ENCODE measurements around the gene GRM2. TPM values are rescaled to one million over a fixed set of nuclear protein-coding genes. Genes with fewer than 3 reads are reported as not detected.

GRM2 gene
- total RNA-seq, 2 experiments from 2014 or later = 0.07 TPM; not detected in 1

- CTCF ChIA-PET = interaction anchor here (0.6 to 5.1 kb wide), 23 partner anchors 10 to 265 kb away, joined by 3 to 38 read pairs (median 4); partner anchors contain the start of gene GRM2
- Mint-ChIP-seq H3K27me3 (ENCODE audit: low read depth) (no peaks in the 10 kb centered on the region), H3K27ac (no peak overlapping the region)
Measured at GRCh38 chr3:51718547-51719409, 11.9 kb downstream of the GRM2 start.

DNA sequence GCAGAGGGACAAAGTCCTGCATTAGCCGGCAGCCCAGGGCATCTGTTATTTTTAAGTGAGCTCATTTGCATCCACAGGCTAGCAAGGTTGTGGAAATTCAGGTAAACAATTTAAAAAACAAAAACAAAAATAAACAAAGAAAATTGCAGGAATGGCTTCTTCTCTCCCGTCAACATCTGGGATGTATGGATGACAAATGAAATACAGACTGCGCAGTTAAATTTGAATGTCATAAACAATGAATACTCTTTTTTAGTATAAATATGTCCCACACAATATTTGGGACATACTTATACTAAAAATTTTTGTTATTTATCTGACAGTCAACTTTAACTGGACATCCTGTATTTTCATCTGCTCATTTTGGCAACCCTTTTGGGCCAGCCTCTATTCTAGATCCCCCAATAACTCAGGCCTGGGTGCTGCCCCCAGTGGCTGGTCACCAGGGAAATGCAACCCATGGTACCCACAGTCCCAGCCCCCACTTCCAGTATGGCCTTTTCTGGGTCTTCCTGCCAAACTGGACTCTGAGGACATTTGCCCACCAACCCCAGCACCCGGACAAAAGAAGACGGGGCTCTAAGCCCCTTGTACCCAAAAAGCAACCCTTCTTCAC lies 12.7 kb downstream of the GRM2 start:
- Mint-ChIP-seq H3K9me3 (peaks cover 1% of the 10 kb centered on the region), H3K4me1 (ENCODE audit: low read depth) (peaks cover 27% of the 10 kb centered on the region), H3K4me3 (no peak overlapping the region), H3K36me3 (ENCODE audit: low read depth) (no peaks in the 10 kb centered on the region), H3K27me3 (ENCODE audit: low read depth) (no peaks in the 10 kb centered on the region), H3K27ac (no peak overlapping the region)
- intact Hi-C loops (cut with micrococcal nuclease) = loop anchor here (1.0 kb wide), 1 partner anchor 217 kb away; no protein-coding TSS in a partner anchor
- CTCF ChIA-PET = interaction anchor here (0.6 to 5.1 kb wide), 22 partner anchors 10 to 266 kb away, joined by 3 to 38 read pairs (median 4); partner anchors contain the start of gene GRM2
- DNase-seq = no peak

More at GRCh38 chr3:51718547-51719409, 11.9 kb downstream of the GRM2 start:
- H3K4me3 Mint-ChIP-seq = no peak overlapping the region
- H3K4me1 Mint-ChIP-seq (ENCODE audit: low read depth) = peaks cover 27% of the 10 kb centered on the region
- peak; percentile 87 for DNase-seq
- no peaks in the 10 kb centered on the region for H3K36me3 Mint-ChIP-seq (ENCODE audit: low read depth)
- peaks cover 1% of the 10 kb centered on the region for H3K9me3 Mint-ChIP-seq
- intact Hi-C loops (cut with micrococcal nuclease) = loop anchor here (1.0 kb wide), 1 partner anchor 216 kb away; no protein-coding TSS in a partner anchor

DNA sequence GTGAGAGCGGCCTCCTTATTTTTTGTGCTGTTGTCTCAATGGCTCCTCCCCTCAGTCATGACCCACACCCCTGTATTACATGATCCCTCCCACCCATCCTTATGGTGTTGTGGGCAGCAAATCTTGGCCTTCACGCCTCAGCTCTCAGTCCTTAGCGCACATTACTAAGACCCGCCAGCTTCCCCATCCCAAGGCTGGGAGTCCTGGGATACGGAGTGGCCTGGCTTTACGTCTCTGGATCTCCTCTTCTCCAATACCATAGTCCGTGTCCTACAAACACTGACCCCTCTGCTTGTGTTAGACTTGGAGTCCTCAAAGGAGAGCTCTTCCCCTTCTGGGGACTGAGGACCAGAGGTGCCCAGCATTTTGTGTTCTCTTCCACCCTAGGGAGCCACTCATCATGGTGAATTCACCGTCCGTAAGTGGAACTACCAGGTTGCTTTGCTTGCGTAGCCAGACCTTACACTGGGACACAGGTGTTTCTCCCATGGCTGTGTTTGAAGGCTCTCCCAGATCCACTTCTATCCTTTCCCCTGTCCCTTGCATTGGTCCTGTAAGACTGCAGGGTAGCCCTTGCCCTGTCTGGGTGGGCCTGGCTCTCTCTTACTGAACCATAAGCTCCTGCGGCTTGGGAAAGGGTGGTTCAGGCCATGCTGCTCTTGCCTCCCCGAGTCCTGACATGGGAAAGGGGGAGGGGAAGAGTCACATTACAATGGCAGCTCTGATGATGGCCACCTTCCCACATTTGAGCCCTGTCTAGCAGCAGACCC lies 13.6 kb downstream of the GRM2 start:
- no peaks in the 10 kb centered on the region for H3K36me3 Mint-ChIP-seq (ENCODE audit: low read depth)
- H3K4me1 Mint-ChIP-seq (ENCODE audit: low read depth) = peaks cover 27% of the 10 kb centered on the region
- no peaks in the 10 kb centered on the region for H3K27me3 Mint-ChIP-seq (ENCODE audit: low read depth)
- no peak overlapping the region for H3K4me3 Mint-ChIP-seq
- DNase-seq = no peak
- no peak overlapping the region for H3K27ac Mint-ChIP-seq
- intact Hi-C loops (cut with micrococcal nuclease) = no loop called here
- H3K9me3 Mint-ChIP-seq = peaks cover 1% of the 10 kb centered on the region
- CTCF ChIA-PET = interaction anchor here (0.6 to 5.1 kb wide), 5 partner anchors 9 to 116 kb away, joined by 3 to 38 read pairs (median 16); no protein-coding TSS in a partner anchor

GRCh38 chr3:51721062-51721745 lies 14.3 kb downstream of the GRM2 start:
- intact Hi-C loops (cut with micrococcal nuclease) = no loop called here
- H3K4me1 Mint-ChIP-seq (ENCODE audit: low read depth) = peaks cover 27% of the 10 kb centered on the region
- no peak for DNase-seq
- H3K9me3 Mint-ChIP-seq = peaks cover 1% of the 10 kb centered on the region
- H3K27me3 Mint-ChIP-seq (ENCODE audit: low read depth) = no peaks in the 10 kb centered on the region
- H3K27ac Mint-ChIP-seq = no peak overlapping the region
- CTCF ChIA-PET = interaction anchor here (0.6 to 5.1 kb wide), 4 partner anchors 8 to 80 kb away, joined by 3 to 38 read pairs (median 19); no protein-coding TSS in a partner anchor
- no peaks in the 10 kb centered on the region for H3K36me3 Mint-ChIP-seq (ENCODE audit: low read depth)
- no peak overlapping the region for H3K4me3 Mint-ChIP-seq

- DNase-seq = peak; percentile 53
- CTCF ChIA-PET = interaction anchor here (1.1 kb wide), 1 partner anchor 18 kb away, joined by 4 read pairs; no protein-coding TSS in a partner anchor
- H3K4me3 Mint-ChIP-seq = no peak overlapping the region
- peaks cover 29% of the 10 kb centered on the region for H3K4me1 Mint-ChIP-seq (ENCODE audit: low read depth)
- H3K27ac Mint-ChIP-seq = no peak overlapping the region
- H3K27me3 Mint-ChIP-seq (ENCODE audit: low read depth) = no peaks in the 10 kb centered on the region
- no peaks in the 10 kb centered on the region for H3K36me3 Mint-ChIP-seq (ENCODE audit: low read depth)
- H3K9me3 Mint-ChIP-seq = peaks cover 1% of the 10 kb centered on the region
- intact Hi-C loops (cut with micrococcal nuclease) = loop anchor here (1.0 kb wide), 1 partner anchor 78 kb away; no protein-coding TSS in a partner anchor
Measured at GRCh38 chr3:51722362-51722761, 15.5 kb downstream of the GRM2 start.

DNA sequence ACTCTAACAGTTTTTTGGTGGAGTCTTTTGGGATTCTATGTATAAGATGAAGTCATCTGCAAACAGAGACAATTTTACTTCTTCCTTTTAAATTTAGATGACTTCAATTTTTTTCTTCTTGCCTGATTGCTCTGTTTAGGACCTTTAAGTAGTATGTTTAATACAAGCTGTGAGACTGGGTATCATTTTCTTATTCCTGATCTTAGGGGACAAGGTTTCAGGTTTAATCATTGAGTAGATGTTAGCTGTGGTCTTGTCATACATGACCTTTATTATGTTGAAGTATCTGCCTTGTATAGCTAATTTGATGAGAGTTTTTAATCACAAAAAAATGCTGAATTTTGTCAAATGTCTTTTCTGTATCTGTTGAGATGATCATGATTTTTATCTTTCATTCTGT lies 20.6 kb downstream of the GRM2 start:
- CTCF ChIA-PET = interaction anchor here (0.6 to 4.2 kb wide), 6 partner anchors 7 to 184 kb away, joined by 3 to 16 read pairs (median 5); no protein-coding TSS in a partner anchor
- Mint-ChIP-seq H3K4me1 (ENCODE audit: low read depth) (peaks cover 27% of the 10 kb centered on the region), H3K27ac (no peak overlapping the region), H3K4me3 (no peak overlapping the region), H3K27me3 (ENCODE audit: low read depth) (no peaks in the 10 kb centered on the region), H3K36me3 (ENCODE audit: low read depth) (no peaks in the 10 kb centered on the region), H3K9me3 (peaks cover under 1% of the 10 kb centered on the region)
- no peak for DNase-seq
- intact Hi-C loops (cut with micrococcal nuclease) = no loop called here

DNA sequence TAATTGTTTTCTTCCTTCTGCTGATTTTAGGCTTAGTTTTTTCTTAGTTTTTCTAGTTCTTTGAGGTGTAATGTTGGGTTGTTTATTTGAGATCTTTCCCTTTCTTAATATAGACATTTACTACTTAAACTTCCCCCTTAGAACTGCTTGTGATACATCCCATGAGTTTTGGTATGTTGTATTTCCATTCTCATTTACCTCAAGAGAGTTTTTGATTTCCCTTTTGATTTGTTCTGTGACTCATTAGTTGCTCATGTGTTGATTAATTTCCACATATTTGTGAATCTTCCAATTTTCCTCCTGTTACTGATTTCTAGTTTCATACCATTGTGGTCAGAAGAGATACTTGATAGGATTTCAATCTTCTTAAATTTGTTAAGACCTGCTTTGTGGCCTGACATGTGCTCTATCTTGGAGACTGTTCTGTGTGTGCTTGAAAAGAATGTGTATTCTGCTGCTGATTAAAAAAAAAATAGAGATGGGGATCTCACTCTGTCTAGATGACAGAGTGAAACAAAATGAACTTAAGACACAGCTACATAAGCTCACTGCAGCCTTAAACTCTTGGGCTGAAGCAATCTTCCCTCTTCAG lies 22.3 kb downstream of the GRM2 start:
- Mint-ChIP-seq H3K4me3 (no peak overlapping the region), H3K27me3 (ENCODE audit: low read depth) (no peaks in the 10 kb centered on the region), H3K27ac (peak overlapping the region; percentile 9), H3K9me3 (peaks cover 4% of the 10 kb centered on the region), H3K4me1 (ENCODE audit: low read depth) (peaks cover 32% of the 10 kb centered on the region), H3K36me3 (ENCODE audit: low read depth) (peaks cover 1% of the 10 kb centered on the region)
- DNase-seq = no peak
- CTCF ChIA-PET = interaction anchor here (1.5 to 4.2 kb wide), 3 partner anchors 9 to 71 kb away, joined by 3 to 16 read pairs (median 5); no protein-coding TSS in a partner anchor
- intact Hi-C loops (cut with micrococcal nuclease) = no loop called here

- H3K36me3 Mint-ChIP-seq (ENCODE audit: low read depth) = peaks cover 1% of the 10 kb centered on the region
- H3K4me1 Mint-ChIP-seq (ENCODE audit: low read depth) = peaks cover 34% of the 10 kb centered on the region
- peaks cover 5% of the 10 kb centered on the region for H3K9me3 Mint-ChIP-seq
- peak overlapping the region; percentile 36 for H3K4me3 Mint-ChIP-seq
- CTCF ChIA-PET = interaction anchor here (0.8 to 2.5 kb wide), 4 partner anchors 12 to 65 kb away, joined by 3 to 18 read pairs (median 6); no protein-coding TSS in a partner anchor
- intact Hi-C loops (cut with micrococcal nuclease) = no loop called here
- no peaks in the 10 kb centered on the region for H3K27me3 Mint-ChIP-seq (ENCODE audit: low read depth)
- no peak for DNase-seq
- peak overlapping the region; percentile 78 for H3K27ac Mint-ChIP-seq
Measured at GRCh38 chr3:51733859-51734571, 27.1 kb downstream of the GRM2 start.

DNA sequence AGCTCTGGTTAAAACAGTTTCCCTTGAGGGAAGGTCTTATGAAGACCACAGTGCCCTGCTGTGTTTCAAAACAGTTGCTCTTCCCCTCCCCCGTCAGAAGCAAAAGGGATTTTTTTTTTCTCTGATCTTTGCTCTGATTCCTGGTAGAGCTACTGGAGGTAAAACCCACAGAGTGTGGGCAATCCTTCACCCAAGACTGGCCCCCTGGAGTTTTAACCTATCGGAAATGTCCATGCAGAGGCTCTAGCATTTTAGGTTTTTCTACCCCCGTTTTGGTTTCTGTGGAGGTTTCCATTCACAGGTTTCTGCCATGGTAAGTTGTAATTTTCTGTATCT lies 27.7 kb downstream of the GRM2 start:
- H3K4me1 Mint-ChIP-seq (ENCODE audit: low read depth) = peaks cover 31% of the 10 kb centered on the region
- H3K36me3 Mint-ChIP-seq (ENCODE audit: low read depth) = peaks cover 1% of the 10 kb centered on the region
- CTCF ChIA-PET = interaction anchor here (0.8 to 2.5 kb wide), 4 partner anchors 11 to 64 kb away, joined by 3 to 18 read pairs (median 6); no protein-coding TSS in a partner anchor
- peak overlapping the region; percentile 36 for H3K4me3 Mint-ChIP-seq
- intact Hi-C loops (cut with micrococcal nuclease) = no loop called here
- peak overlapping the region; percentile 78 for H3K27ac Mint-ChIP-seq
- peaks cover 5% of the 10 kb centered on the region for H3K9me3 Mint-ChIP-seq
- H3K27me3 Mint-ChIP-seq (ENCODE audit: low read depth) = peaks cover 3% of the 10 kb centered on the region
- peak; percentile 52 for DNase-seq

DNA sequence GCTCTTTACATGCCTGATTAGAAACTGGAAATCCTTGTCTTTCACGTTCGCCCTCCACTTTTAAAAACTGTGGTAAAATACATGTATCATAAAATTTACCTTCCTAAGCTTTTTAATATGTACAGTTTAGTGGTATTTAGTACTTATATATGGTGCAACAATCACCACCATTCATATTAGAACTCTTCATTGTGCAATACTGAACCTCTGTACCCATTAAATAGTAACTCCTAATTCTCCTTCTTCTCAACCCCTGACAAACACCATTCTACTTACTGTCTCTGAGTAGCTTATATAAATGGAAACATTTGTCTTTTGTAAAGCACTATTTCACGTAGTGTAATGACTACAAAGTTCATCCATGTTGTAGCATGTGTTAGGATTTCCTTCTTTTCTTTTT lies 28.2 kb downstream of the GRM2 start:
- intact Hi-C loops (cut with micrococcal nuclease) = no loop called here
- CTCF ChIA-PET = interaction anchor here (0.8 to 2.5 kb wide), 4 partner anchors 11 to 64 kb away, joined by 3 to 18 read pairs (median 6); no protein-coding TSS in a partner anchor
- peaks cover 3% of the 10 kb centered on the region for H3K27me3 Mint-ChIP-seq (ENCODE audit: low read depth)
- peaks cover 27% of the 10 kb centered on the region for H3K4me1 Mint-ChIP-seq (ENCODE audit: low read depth)
- no peak overlapping the region for H3K4me3 Mint-ChIP-seq
- no peak for DNase-seq
- peaks cover 5% of the 10 kb centered on the region for H3K9me3 Mint-ChIP-seq
- peaks cover 1% of the 10 kb centered on the region for H3K36me3 Mint-ChIP-seq (ENCODE audit: low read depth)
- no peak overlapping the region for H3K27ac Mint-ChIP-seq
